ENCODE measurements around the gene RPL27A.

DNA sequence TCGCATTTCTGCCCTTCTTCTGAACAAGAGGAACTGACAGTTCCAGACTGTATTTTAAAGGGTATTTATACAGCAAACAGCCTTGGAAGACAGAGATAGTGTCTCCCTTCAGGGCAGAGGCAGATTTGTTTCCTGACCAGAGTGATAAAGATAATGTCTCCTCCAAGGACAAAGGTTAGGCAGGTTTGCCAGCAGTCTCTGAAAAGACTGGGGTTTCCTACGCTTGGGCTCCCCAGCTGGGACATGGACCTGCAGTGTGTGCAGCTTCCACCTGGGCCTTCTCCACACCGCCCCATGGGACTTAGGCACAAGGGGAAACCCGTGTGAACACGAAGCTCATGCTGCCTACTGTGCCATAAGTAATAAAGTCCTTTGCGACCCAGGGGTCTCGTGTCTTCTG lies 42.1 kb downstream of the RPL27A start:
- TF ChIP-seq, protein P1, sequence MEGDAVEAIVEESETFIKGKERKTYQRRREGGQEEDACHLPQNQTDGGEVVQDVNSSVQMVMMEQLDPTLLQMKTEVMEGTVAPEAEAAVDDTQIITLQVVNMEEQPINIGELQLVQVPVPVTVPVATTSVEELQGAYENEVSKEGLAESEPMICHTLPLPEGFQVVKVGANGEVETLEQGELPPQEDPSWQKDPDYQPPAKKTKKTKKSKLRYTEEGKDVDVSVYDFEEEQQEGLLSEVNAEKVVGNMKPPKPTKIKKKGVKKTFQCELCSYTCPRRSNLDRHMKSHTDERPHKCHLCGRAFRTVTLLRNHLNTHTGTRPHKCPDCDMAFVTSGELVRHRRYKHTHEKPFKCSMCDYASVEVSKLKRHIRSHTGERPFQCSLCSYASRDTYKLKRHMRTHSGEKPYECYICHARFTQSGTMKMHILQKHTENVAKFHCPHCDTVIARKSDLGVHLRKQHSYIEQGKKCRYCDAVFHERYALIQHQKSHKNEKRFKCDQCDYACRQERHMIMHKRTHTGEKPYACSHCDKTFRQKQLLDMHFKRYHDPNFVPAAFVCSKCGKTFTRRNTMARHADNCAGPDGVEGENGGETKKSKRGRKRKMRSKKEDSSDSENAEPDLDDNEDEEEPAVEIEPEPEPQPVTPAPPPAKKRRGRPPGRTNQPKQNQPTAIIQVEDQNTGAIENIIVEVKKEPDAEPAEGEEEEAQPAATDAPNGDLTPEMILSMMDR (IDR thresholded peaks at IDR 0.05): no peak
- TF ChIP-seq POLR2A (IDR thresholded peaks at IDR 0.05): no peak

All from testis (tissue), 2 donors.